HG03432 (cell line): ENCODE measurements around the gene MARVELD2.
"Not testable (repeated sequence)": the region's sequence is repeated elsewhere in the genome, so short reads cannot be mapped to it uniquely, and the experiment has no call there.

Experiments used
- ATAC-seq: cut with Tn5 transposase; IDR thresholded peaks from one replicate; pipeline ENCODE4 v1.9.1; 2021; ENCODE audit warnings: mild to moderate bottlenecking, moderate library complexity; ENCODE audit not compliant: unreplicated experiment

MARVELD2 gene

DNA sequence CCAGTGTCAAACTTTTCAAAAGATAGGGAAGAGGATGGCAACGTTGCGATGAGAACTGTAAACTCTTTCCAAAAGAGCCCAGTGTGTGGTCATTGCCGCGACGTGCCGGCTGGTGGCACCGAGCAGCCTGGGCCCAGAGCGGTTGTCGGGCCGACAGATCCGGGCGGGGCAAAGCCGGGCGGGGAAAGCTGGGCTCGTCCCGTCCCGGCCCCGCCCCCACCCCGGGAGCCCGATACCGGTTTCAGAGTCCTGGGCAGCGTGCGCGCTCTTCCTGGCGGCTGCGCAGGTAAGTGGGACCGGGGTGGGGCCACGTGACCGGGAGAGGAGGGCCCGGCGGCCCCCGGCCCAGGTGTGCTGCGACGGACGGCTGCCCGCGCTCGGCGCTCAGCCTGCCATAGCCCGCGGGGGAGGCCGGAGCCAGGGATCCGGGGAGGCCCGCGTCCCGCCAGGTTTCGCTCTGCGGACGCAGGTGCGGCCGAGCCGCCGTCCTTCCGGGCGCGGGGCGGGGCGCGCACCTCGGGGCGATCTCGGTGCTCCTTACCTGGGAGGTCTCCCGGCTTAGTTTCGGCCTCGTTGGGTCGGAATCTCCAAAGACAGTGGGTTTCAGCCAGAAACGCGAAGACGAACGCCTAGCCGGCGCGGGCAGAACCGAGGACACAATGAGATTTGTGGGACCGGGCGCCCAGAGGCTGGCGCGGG, at the start of gene MARVELD2:
Gene MARVELD2, plus strand, starts transcription at position 232 of the 699 bp plus-strand sequence. CDS start 4,270 bp downstream, outside the sequence.
- ATAC-seq: peak; percentile 81

- ATAC-seq: no peak
Measured at GRCh38 chr5:69367697-69368279, 47.1 kb upstream of the MARVELD2 start.

DNA sequence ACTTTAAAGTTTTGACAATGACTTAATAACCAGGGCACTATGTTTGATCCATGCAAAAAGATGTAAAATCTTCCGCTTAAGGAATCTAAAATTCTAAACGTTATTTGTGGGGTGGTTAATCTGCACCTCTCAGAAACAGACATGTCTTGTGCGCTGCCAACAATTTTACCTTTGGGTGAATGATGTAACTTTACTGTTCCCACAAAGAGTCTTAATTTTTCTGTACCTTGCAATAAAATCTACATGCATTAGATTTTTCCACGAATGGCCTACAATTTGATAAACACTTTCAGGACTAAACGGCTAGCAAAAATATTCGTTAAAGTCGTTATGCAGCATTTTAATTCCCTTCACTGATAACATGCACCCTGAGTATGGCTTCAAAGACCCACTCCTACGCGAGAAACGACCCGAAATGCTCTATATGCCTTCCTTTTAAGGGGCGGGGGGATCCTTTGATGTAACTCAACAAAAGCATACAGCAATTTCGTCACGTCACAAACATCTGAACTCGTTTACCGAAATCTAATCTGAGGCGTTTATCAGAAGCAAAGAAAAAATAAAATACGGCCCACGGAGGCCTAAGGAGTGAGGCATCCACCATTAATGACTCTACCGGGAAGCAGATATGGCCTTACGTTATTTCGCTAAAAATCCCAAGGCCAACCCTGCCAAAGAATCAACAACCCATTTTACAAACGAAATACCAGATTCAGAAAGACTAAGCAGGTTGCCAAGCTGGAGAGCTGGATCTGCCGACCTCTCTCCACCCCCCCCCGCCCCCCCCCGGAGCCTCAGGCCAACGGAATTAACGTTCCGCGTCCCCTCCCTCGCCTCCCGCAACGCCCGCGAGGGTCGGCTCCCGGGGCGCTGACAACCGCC, 46.2 kb upstream of the MARVELD2 start:
- peak; percentile 31 for ATAC-seq

DNA sequence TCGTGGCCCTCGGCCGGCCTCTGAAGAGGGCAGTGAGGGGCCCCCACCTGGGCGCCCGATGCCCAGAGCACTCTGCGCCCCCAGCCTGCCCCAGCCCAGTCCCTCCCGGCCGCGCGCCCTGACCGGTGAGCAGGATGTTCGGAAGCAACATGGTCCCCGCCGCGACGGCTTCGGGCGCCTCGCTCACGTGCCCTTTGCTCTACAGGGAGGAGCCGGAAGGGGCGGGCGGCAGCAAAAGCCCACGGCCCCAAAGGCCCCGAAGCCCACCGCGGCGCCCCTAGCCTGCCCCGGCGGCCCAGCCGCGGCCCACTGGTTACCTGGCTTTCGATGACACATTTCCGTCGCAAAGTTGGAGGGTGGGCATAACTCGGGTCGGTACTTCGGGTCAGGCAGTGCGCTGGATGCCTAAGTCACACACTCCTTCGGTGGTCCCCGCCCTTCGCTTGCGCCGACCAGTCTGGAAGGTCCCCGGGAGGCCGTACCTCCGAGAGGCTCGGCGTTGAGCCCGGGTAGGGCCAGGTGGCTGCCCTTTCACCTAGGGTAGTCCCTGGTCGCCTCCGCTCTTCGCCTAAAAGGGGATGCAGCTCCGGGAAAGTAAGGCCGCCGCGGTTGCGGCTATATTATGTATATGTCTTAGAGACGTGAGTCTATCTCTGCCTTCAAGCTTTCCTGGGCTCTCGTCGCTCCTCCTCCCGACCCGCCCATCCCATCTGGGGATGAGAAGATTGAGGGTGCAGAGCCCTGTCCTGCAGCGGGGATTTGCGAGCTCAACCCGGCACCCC, 45.4 kb upstream of the MARVELD2 start, which contains the start of the genes AK6, RAD17 and TAF9:
Gene AK6, minus strand, starts transcription at position 181 of the 782 bp plus-strand sequence. Its CDS starts 30 bp downstream, at position 151.
Gene RAD17, plus strand, starts transcription at position 479 of the 782 bp plus-strand sequence. CDS start 2,391 bp downstream, outside the sequence.
Gene TAF9, minus strand, starts transcription at position 181 of the 782 bp plus-strand sequence. CDS start 3,783 bp downstream, outside the sequence.
- ATAC-seq: peak; percentile 94

DNA sequence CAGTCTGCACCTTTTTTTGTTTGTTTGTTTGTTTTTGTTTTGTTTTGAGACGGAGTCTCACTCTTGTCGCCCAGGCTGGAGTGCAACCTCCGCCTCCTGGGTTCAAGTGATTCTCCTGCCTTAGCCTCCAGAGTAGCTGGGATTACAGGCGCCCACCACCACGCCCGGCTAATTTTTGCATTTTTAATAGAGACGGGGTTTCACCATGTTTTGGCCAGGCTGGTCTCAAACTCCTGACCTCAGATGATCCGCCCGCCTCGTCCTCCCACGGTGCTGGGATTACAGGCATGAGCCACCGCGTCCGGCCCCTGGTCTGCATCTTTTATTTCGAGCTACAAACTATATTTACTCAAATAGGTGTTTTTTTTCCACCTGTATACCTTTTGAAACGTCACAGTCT, 44.6 kb upstream of the MARVELD2 start:
- ATAC-seq: not testable (repeated sequence)

DNA sequence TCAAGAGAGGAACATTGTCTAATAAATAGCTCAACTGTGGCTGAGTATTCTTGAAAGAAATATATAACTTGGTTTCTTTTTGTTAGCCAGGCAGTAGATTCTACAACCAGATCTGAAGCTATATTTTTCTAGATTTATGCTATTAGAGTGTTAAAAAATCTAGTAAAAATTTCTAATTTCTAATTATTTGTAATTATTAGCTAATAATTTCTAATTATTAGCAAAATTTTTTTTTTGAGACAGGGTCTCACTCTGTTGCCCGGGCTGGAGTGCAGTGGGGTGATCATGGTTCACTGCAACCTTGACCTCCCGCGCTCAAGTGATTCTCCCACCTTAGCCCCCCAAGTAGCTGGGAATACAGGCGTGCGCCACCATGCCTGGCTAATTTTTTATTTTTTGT, 42.5 kb upstream of the MARVELD2 start:
- ATAC-seq: no peak

GRCh38 chr5:69374911-69375446, 39.9 kb upstream of the MARVELD2 start:
- ATAC-seq: peak; percentile 79

- ATAC-seq: no peak
Measured at GRCh38 chr5:69378376-69378775, 36.5 kb upstream of the MARVELD2 start.

GRCh38 chr5:69404659-69405330, 10.1 kb upstream of the MARVELD2 start:
- no peak for ATAC-seq

- no peak for ATAC-seq
Measured at GRCh38 chr5:69415584-69415958, 655 bp downstream of the MARVELD2 start.

- ATAC-seq: no peak
Measured at GRCh38 chr5:69416180-69416579, 1.3 kb downstream of the MARVELD2 start.

DNA sequence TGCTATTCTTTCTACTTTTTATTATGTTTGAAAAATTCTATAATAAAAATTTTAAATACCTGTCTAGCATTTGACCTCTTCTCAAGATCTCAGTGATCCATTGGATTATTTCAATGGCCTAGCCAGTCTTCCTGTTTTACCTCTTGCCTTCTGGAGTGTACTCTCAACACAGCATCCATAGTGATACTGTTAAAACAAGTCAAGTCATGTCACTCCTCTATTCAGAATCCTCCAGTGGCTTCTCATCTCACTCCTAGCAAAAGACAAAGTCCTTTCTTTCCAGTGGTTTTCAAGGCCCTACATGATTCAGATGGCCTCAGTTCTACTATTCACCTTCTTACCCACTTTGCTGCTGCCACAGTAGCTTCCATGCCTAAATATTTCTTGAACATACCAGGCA, 1.8 kb downstream of the MARVELD2 start:
- ATAC-seq: no peak

GRCh38 chr5:69418554-69418953, 3.6 kb downstream of the MARVELD2 start:
- no peak for ATAC-seq

GRCh38 chr5:69431424-69432303, 16.7 kb downstream of the MARVELD2 start:
- ATAC-seq: no peak

DNA sequence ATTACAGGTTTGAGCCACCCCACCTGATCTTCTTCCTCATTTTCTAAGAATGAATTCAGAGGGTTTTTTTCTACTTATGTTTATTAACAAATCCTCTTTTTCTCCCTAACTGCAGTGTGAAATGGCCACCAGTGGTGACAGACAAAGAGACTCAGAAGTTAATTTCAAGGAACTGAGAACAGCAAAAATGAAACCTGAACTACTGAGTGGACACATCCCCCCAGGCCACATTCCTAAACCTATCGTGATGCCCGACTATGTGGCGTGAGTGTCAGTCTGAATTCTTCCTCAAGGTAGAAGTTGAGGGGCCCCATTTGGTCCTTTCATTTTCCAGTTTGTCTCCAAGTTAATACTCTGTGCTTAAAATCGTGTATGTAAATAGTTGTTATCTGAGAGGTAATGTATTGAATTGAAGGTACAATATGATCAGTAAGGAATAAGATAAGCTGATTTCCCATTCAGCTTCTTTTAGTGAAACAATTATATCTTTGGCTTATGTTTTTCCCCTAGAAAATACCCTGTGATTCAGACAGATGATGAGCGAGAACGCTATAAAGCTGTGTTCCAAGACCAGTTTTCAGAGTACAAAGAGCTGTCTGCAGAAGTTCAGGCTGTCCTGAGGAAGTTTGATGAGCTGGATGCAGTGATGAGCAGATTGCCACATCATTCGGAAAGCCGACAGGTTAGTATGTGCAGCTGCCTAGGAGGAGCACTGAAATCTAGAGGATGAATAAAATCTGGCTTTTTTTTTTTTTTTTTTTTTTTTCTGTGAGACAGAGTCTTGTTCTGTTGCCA, 17.7 kb downstream of the MARVELD2 start:
- peak; percentile 80 for ATAC-seq

DNA sequence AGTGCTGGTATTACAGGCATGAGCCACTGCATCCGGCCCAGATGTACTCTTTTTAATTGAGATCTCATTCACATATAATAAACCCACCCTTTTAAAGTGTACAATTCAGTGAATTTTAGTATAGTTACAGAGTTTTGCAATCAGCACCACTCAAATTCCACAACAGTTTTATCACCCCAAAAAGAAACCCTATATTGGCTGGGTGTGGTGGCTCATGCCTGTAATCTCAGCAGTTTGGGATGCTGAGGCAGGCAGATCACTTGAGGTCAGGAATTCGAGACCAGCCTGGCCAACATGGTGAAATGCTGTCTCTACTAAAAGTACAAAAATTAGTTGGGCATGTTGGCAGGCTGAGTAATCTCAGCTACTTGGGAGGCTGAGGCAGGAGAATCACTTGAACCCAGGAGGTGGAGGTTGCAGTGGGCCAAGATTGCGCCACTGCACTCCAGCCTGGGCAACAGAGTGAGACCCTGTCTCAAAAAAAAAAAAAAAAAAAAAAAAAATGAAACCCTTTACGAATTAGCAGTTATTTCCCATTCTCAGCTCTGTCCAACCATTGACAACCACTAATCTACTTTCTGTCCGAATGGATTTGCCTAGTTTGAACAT, 20.5 kb downstream of the MARVELD2 start:
- ATAC-seq: not testable (repeated sequence)

GRCh38 chr5:69444127-69444754, 29.3 kb downstream of the MARVELD2 start:
- ATAC-seq: no peak
